IMR-90 (cell line): ENCODE results near the gene ZNF646. TPM values are rescaled to one million over a fixed set of nuclear protein-coding genes. Genes with fewer than 3 reads are reported as not detected.

Experiments
- ATAC-seq: fragments of 200-7000 bp; cut with Tn5 transposase; 2 replicates; pipeline ENCODE4 v1.9.1; 2020; ENCODE audit warnings: low read depth, mild to moderate bottlenecking, moderate library complexity
- BruUV-seq: library from RNA; stranded (reverse); fragments of 400-500 nt; replicated peaks from 2 replicates; lab custom pipeline; 2021; lab: Mats Ljungman, UMichigan
- CTCF ChIA-PET: fragments of 300-600 bp; formaldehyde crosslinking; extraction: SDS; loops from one replicate; lab custom pipeline; 2021; ENCODE audit warnings: antibody characterized with exemption; lab: Yijun Ruan, JAX
- POLR2A ChIA-PET: fragments of 300-600 bp; sonication (Branson Sonifier 250); formaldehyde crosslinking; loops from one replicate; lab custom pipeline; 2022; ENCODE audit warnings: antibody characterized with exemption; ENCODE audit not compliant: unreplicated experiment; lab: Charles Lee
- DNase-seq: peaks from one replicate; pipeline ENCODE4 v3.0.0; 2013
- H2AFZ ChIP-seq: replicated peaks from 2 replicates; pipeline ENCODE3; 2013; ENCODE audit warnings: low read length, mild to moderate bottlenecking; ENCODE audit not compliant: poor library complexity
- H2AK5ac ChIP-seq: 2 replicates; pipeline ENCODE4 v1.6.1; 2013; ENCODE audit warnings: low read depth, low read length, inconsistent platforms
- H2AK9ac ChIP-seq: replicated peaks from 2 replicates; pipeline ENCODE3; 2013; ENCODE audit warnings: mild to moderate bottlenecking, low read depth, low read length, moderate library complexity; ENCODE audit not compliant: poor library complexity
- H2BK120ac ChIP-seq: 2 replicates; pipeline ENCODE4 v1.6.1; 2013; ENCODE audit warnings: low read depth, low read length, inconsistent platforms
- H2BK15ac ChIP-seq: 3 replicates; pipeline ENCODE4 v1.6.1; 2013; ENCODE audit warnings: low read depth, low read length, inconsistent platforms
- H2BK20ac ChIP-seq: 2 replicates; pipeline ENCODE4 v1.6.1; 2013; ENCODE audit warnings: low read depth, mild to moderate bottlenecking, inconsistent platforms, low read length, moderate library complexity
- H2BK5ac ChIP-seq: 2 replicates; pipeline ENCODE4 v1.6.1; 2013; ENCODE audit warnings: mild to moderate bottlenecking, low read depth, low read length, inconsistent platforms; ENCODE audit not compliant: poor library complexity, severe bottlenecking
- H3K14ac ChIP-seq: replicated peaks from 2 replicates; pipeline ENCODE4 v1.6.1; 2013; ENCODE audit warnings: low read depth, low read length, inconsistent platforms
- H3K18ac ChIP-seq: 2 replicates; pipeline ENCODE4 v1.6.1; 2013; ENCODE audit warnings: low read depth, low read length, control low read depth
- H3K23ac ChIP-seq: 2 replicates; pipeline ENCODE4 v1.6.1; 2013; ENCODE audit warnings: low read depth, low read length, inconsistent platforms
- H3K27ac ChIP-seq: 2 replicates; pipeline ENCODE4 v1.5.1; 2013; ENCODE audit warnings: mild to moderate bottlenecking, control low read depth, low read length; ENCODE audit not compliant: insufficient read depth
- H3K27me3 ChIP-seq: 2 replicates; pipeline ENCODE4 v1.6.1; 2013; ENCODE audit warnings: low read length; ENCODE audit not compliant: control insufficient read depth, insufficient read depth
- H3K36me3 ChIP-seq: 2 replicates; pipeline ENCODE4 v1.6.1; 2013; ENCODE audit warnings: low read length, mixed read lengths; ENCODE audit not compliant: control insufficient read depth, insufficient read depth
- H3K4ac ChIP-seq: 2 replicates; pipeline ENCODE4 v1.6.1; 2013; ENCODE audit warnings: low read depth, low read length, inconsistent platforms
- H3K4me1 ChIP-seq: 2 replicates; pipeline ENCODE4 v1.6.1; 2013; ENCODE audit warnings: low read length, mixed read lengths; ENCODE audit not compliant: control insufficient read depth, insufficient read depth
- H3K4me2 ChIP-seq: 2 replicates; pipeline ENCODE4 v1.6.1; 2013; ENCODE audit warnings: low read depth, mild to moderate bottlenecking, control low read depth, low read length, moderate library complexity
- H3K4me3 ChIP-seq: 2 replicates; pipeline ENCODE4 v1.5.1; 2013; ENCODE audit warnings: low read depth, mild to moderate bottlenecking, control low read depth, low read length, moderate library complexity; ENCODE audit not compliant: insufficient read depth
- H3K56ac ChIP-seq: 2 replicates; pipeline ENCODE4 v1.6.1; 2013; ENCODE audit warnings: low read length, inconsistent platforms; ENCODE audit not compliant: insufficient read depth; ENCODE audit errors: extremely low read depth
- H3K79me1 ChIP-seq, 2 experiments: 2 replicates each; pipeline ENCODE4 v1.6.1; 2013; ENCODE audit warnings: low read length in 2 of 2, inconsistent platforms in 1 of 2, low read depth in 1 of 2
- H3K9ac ChIP-seq: 2 replicates; pipeline ENCODE4 v1.6.1; 2013; ENCODE audit warnings: low read depth, low read length, control low read depth
- H3K9me1 ChIP-seq: 2 replicates; pipeline ENCODE4 v1.6.1; 2013; ENCODE audit warnings: low read length, inconsistent platforms; ENCODE audit not compliant: insufficient read depth
- H3K9me3 ChIP-seq: 2 replicates; pipeline ENCODE4 v1.6.1; 2013; ENCODE audit warnings: low read length; ENCODE audit not compliant: control insufficient read depth, insufficient read depth
- H4K20me1 ChIP-seq: 2 replicates; pipeline ENCODE4 v1.6.1; 2013; ENCODE audit warnings: low read length, inconsistent platforms; ENCODE audit not compliant: insufficient read depth
- H4K5ac ChIP-seq: 2 replicates; pipeline ENCODE4 v1.6.1; 2013; ENCODE audit warnings: mild to moderate bottlenecking, low read depth, low read length, control low read depth
- H4K8ac ChIP-seq, 2 experiments: 2 replicates each; pipeline ENCODE4 v1.6.1; 2013; ENCODE audit warnings: low read depth in 2 of 2, low read length in 2 of 2, control low read depth in 1 of 2, inconsistent platforms in 1 of 2
- H4K91ac ChIP-seq: 2 replicates; pipeline ENCODE4 v1.6.1; 2013; ENCODE audit warnings: low read depth, low read length, inconsistent platforms; ENCODE audit not compliant: insufficient read depth
- BHLHE40 ChIP-seq: fragments of 150-350 bp; IDR thresholded peaks from 2 replicates; pipeline ENCODE4 v1.6.1; 2016; ENCODE audit warnings: mild to moderate bottlenecking, low read depth, low read length
- CEBPB ChIP-seq: IDR thresholded peaks from 2 replicates; pipeline ENCODE4 v1.6.1; 2012; ENCODE audit warnings: low read depth, low read length, improper control_type of control experiment
- MAZ ChIP-seq: IDR thresholded peaks from 2 replicates; pipeline ENCODE4 v1.6.1; 2012; ENCODE audit warnings: low read depth, mild to moderate bottlenecking, low read length, improper control_type of control experiment, moderate library complexity, borderline replicate concordance
- MXI1 ChIP-seq: IDR thresholded peaks from 2 replicates; pipeline ENCODE4 v1.6.1; 2012; ENCODE audit warnings: low read depth, mild to moderate bottlenecking, low read length, moderate library complexity, borderline replicate concordance
- RCOR1 ChIP-seq: IDR thresholded peaks from 2 replicates; pipeline ENCODE4 v1.6.1; 2012; ENCODE audit warnings: mild to moderate bottlenecking, low read length, improper control_type of control experiment; ENCODE audit not compliant: insufficient replicate concordance
- SMC3 ChIP-seq: fragments of 150-350 bp; IDR thresholded peaks from 2 replicates; pipeline ENCODE4 v1.6.1; 2016; ENCODE audit warnings: low read depth, mild to moderate bottlenecking, antibody characterized with exemption, low read length, moderate library complexity
- WGBS, 2 experiments: methylation state at CpG; one replicate each; pipeline versions ENCODE4 v1.1.5 to v1.1.7; 2013; ENCODE audit warnings: missing lambda C conversion rate in 2 of 2; ENCODE audit not compliant: insufficient read length in 1 of 2; ENCODE audit errors: extremely low coverage in 2 of 2; 5-methylcytosine and 5-hydroxymethylcytosine counted together
- dilution Hi-C: fragments of 300-500 bp; cut with HindIII; formaldehyde crosslinking; loops from one replicate; pipeline ENCODE4 v1.14.3; 2018; ENCODE audit warnings: low sequenced_read_pairs; ENCODE audit not compliant: unreplicated experiment
- in situ Hi-C: fragments of 300-500 bp; cut with MboI; formaldehyde crosslinking; loops from 3 replicates; pipeline ENCODE4 v1.14.3; 2019; ENCODE audit warnings: low sequenced_read_pairs, inconsistent platforms, mixed read lengths
- intact Hi-C: fragments of 100-400 bp; cut with micrococcal nuclease; formaldehyde crosslinking; loops from 2 replicates; pipeline ENCODE4 v1.10.0; 2022
- polyA plus RNA-seq, 3 experiments: library from polyadenylated mRNA; depleted of rRNA; stranded (reverse); fragments of >200 nt; gene quantifications; 2 replicates each; pipeline ENCODE4 v1.2.3, GENCODE V29; 2012; ENCODE audit warnings: low replicate concordance in 1 of 3
- total RNA-seq: library from RNA; depleted of rRNA; stranded (reverse); fragments of >200 nt; gene quantifications from 2 replicates; pipeline ENCODE4 v1.2.3, GENCODE V29; 2012

Gene ZNF646
- total and polyA plus RNA-seq, 2 of the 4 experiments (the other 2 are of a cell fraction), result 4.9 to 6.8 TPM

- Histone ChIP-seq H3K56ac (peak overlapping the region; percentile 50; the same call in 1 of the 2 replicates), H4K20me1 (no peaks in the 10 kb centered on the region; the same call in 1 of the 2 replicates), H3K36me3 (peaks cover 36% of the 10 kb centered on the region), H3K9me1 (no peaks in the 10 kb centered on the region), H4K8ac (peak overlapping the region; percentile 30 to 89; a peak in 2 of 4 replicates), H3K27ac (peak overlapping the region; percentile 77), H2BK15ac (no peak overlapping the region), H2BK5ac (peak overlapping the region; percentile 81), H3K27me3 (no peaks in the 10 kb centered on the region), H2AK9ac (peak overlapping the region; percentile 98), H3K9ac (peak overlapping the region; percentile 84), H2AFZ (peak overlapping the region; percentile 91), H4K5ac (peak overlapping the region; percentile 78), H3K9me3 (no peaks in the 10 kb centered on the region), H3K79me1 (peaks cover 14 to 59% of the 10 kb centered on the region in 2 experiments), H3K14ac (peak overlapping the region; percentile 80), H4K91ac (peak overlapping the region; percentile 75; the same call in 1 of the 2 replicates), H3K4me2 (peak overlapping the region; percentile 94), H3K4me3 (peak overlapping the region; percentile 81), H2BK20ac (no peak overlapping the region), H3K18ac (no peak overlapping the region), H2BK120ac (no peak overlapping the region), H3K23ac (peak overlapping the region; percentile 47), H3K4ac (peak overlapping the region; percentile 90), H2AK5ac (peak overlapping the region; percentile 92), H3K4me1 (peaks cover 6% of the 10 kb centered on the region)
- intact Hi-C loops (loop anchor here (1.0 to 10.0 kb wide), 3 partner anchors 77 to 120 kb away; partner anchors contain the start of genes HSD3B7 and SETD1A), dilution Hi-C loops (no loop called here), in situ Hi-C loops (loop anchor here (10.0 kb wide), 1 partner anchor 390 kb away; no protein-coding TSS in a partner anchor)
- no TSS peak for BruUV-seq
- no CpG with 5 or more reads among the region's 7 CpGs for WGBS, 2 experiments
- no peak for TF ChIP-seq MAZ
- TF ChIP-seq SMC3, result no peak
- no peak for TF ChIP-seq BHLHE40
- TF ChIP-seq RCOR1, result no peak
- TF ChIP-seq MXI1, result 0 out of 2 replicates have a peak, but pooled peaks have one; percentile 22
- peak; percentile 57 for TF ChIP-seq CEBPB
- DNase-seq, result peak; percentile 12
- ChIA-PET CTCF (interaction anchor here (1.0 kb wide), 1 partner anchor 17 kb away, joined by 4 read pairs; no protein-coding TSS in a partner anchor), POLR2A (no interaction called here)
- no peak for ATAC-seq
Observed at GRCh38 chr16:31074814-31075183, 577 bp downstream of the ZNF646 start.
